ENCODE results near the gene RHEX. TPM values are rescaled to one million over a fixed set of nuclear protein-coding genes. Genes with fewer than 3 reads are reported as not detected.

RHEX gene
- polyA plus RNA-seq, 1 of the 3 experiments (the other 2 are of a cell fraction): not detected

DNA sequence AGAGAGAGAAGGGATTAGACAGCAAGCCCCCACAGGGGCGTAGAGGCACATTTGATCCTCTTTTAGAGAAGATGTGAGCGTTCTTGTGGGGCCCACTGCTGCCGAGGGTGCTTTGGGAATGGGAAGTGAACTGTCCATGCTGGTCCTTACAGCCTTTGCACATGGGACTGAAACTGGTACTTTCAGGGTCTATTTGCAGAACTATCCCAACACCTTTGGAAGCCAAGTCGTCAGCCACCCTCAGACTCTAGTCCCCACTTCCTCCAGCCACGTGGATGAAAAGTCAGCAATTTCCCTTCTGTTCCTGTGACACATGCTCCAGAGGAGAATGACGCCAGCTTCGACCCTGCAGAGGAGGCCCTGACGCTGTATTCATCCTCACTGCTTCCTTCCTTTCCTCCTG lies 47.2 kb upstream of the RHEX start (continued):
- TF ChIP-seq USF2 (IDR thresholded peaks at IDR 0.05; ENCODE audit: borderline replicate concordance, low read depth, low read length): no peak
- no peak for TF ChIP-seq MXI1 (IDR thresholded peaks at IDR 0.05; ENCODE audit: low read depth, low read length)
- TF ChIP-seq EP300 (IDR thresholded peaks at IDR 0.05; ENCODE audit: borderline replicate concordance in 1 of 2, low read depth in 1 of 2, low read length in 1 of 2): no peak

GRCh38 chr1:206006946-206007345 lies 46.0 kb upstream of the RHEX start:
- Histone ChIP-seq H3K4me2 (no peak overlapping the region), H3K27me3 (ENCODE audit: insufficient read depth) (peaks cover 8% of the 10 kb centered on the region; the same call in 1 of the 2 replicates), H3K9me2 (no peaks in the 10 kb centered on the region), H3K4me3 (ENCODE audit: low read depth in 2 of 2, low read length in 1 of 2) (no peak overlapping the region), H2AFZ (ENCODE audit: low read depth) (no peak overlapping the region), H3K36me3 (replicated peaks in 1 of 2; ENCODE audit: control insufficient read depth in 1 of 2, insufficient read depth in 2 of 2, low read length in 1 of 2) (no peaks in the 10 kb centered on the region), H3K79me2 (ENCODE audit: insufficient read depth) (no peaks in the 10 kb centered on the region), H4K20me1 (ENCODE audit: insufficient read depth) (no peaks in the 10 kb centered on the region), H3F3A (replicated peaks; ENCODE audit: insufficient read depth) (no peaks in the 10 kb centered on the region), H3K4me1 (ENCODE audit: control insufficient read depth in 1 of 2, insufficient read depth in 2 of 2, low read depth in 1 of 2, low read length in 1 of 2) (peaks cover 0 to 8% of the 10 kb centered on the region in 2 experiments; a peak in 2 of 4 replicates), H3K9me3 (no peaks in the 10 kb centered on the region), H3K27ac (ENCODE audit: low read depth in 2 of 2, low read length in 1 of 2) (no peak overlapping the region), H3K9ac (no peak overlapping the region)
- no peak for DNase-seq
- POLR2A ChIA-PET: no interaction called here
- TF ChIP-seq USF2 (IDR thresholded peaks at IDR 0.05; ENCODE audit: borderline replicate concordance, low read depth, low read length): no peak
- TF ChIP-seq MAX (IDR thresholded peaks at IDR 0.05; ENCODE audit: low read depth): no peak
- TF ChIP-seq, protein P1, sequence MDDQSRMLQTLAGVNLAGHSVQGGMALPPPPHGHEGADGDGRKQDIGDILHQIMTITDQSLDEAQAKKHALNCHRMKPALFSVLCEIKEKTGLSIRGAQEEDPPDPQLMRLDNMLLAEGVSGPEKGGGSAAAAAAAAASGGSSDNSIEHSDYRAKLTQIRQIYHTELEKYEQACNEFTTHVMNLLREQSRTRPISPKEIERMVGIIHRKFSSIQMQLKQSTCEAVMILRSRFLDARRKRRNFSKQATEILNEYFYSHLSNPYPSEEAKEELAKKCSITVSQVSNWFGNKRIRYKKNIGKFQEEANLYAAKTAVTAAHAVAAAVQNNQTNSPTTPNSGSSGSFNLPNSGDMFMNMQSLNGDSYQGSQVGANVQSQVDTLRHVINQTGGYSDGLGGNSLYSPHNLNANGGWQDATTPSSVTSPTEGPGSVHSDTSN (IDR thresholded peaks at IDR 0.05): no peak
- no peak for TF ChIP-seq RXRA (IDR thresholded peaks at IDR 0.05; ENCODE audit: borderline replicate concordance, low read depth)
- CTCF ChIA-PET: interaction anchor here (0.8 to 1.4 kb wide), 3 partner anchors 23 to 88 kb away, joined by 3 to 4 read pairs (median 3); no protein-coding TSS in a partner anchor
- 46% methylated on average over 2 of the region's 4 CpGs for WGBS (ENCODE audit: low lambda C conversion rate)

- POLR2A ChIA-PET: no interaction called here
- no peak for DNase-seq
Observed at GRCh38 chr1:206010060-206010459, 42.9 kb upstream of the RHEX start.

More at GRCh38 chr1:206010060-206010459, 42.9 kb upstream of the RHEX start:
- TF ChIP-seq CTCF (IDR thresholded peaks at IDR 0.05) (no peak), SMC3 (IDR thresholded peaks at IDR 0.05; ENCODE audit: low read depth, low read length) (no peak), EP300 (IDR thresholded peaks at IDR 0.05; ENCODE audit: borderline replicate concordance in 1 of 2, low read depth in 1 of 2, low read length in 1 of 2) (no peak), YY1 (IDR thresholded peaks at IDR 0.05; ENCODE audit: low read depth) (no peak)
- TF ChIP-seq, protein P2, sequence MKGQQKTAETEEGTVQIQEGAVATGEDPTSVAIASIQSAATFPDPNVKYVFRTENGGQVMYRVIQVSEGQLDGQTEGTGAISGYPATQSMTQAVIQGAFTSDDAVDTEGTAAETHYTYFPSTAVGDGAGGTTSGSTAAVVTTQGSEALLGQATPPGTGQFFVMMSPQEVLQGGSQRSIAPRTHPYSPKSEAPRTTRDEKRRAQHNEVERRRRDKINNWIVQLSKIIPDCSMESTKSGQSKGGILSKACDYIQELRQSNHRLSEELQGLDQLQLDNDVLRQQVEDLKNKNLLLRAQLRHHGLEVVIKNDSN (IDR thresholded peaks at IDR 0.05; ENCODE audit: borderline replicate concordance, low read depth): no peak
- WGBS (ENCODE audit: low lambda C conversion rate): 47% methylated on average over 5 of the region's 5 CpGs
- Histone ChIP-seq H3K9ac (no peak overlapping the region), H3F3A (replicated peaks; ENCODE audit: insufficient read depth) (no peaks in the 10 kb centered on the region), H3K9me2 (no peaks in the 10 kb centered on the region), H3K27me3 (ENCODE audit: insufficient read depth) (peaks cover 14% of the 10 kb centered on the region; the same call in 1 of the 2 replicates), H2AFZ (ENCODE audit: low read depth) (no peak overlapping the region), H3K4me3 (ENCODE audit: low read depth in 2 of 2, low read length in 1 of 2) (no peak overlapping the region), H3K4me1 (ENCODE audit: control insufficient read depth in 1 of 2, insufficient read depth in 2 of 2, low read depth in 1 of 2, low read length in 1 of 2) (no peaks in the 10 kb centered on the region), H3K27ac (ENCODE audit: low read depth in 2 of 2, low read length in 1 of 2) (no peak overlapping the region), H3K4me2 (no peak overlapping the region), H4K20me1 (ENCODE audit: insufficient read depth) (no peaks in the 10 kb centered on the region), H3K79me2 (ENCODE audit: insufficient read depth) (no peaks in the 10 kb centered on the region), H3K9me3 (no peaks in the 10 kb centered on the region), H3K36me3 (replicated peaks in 1 of 2; ENCODE audit: control insufficient read depth in 1 of 2, insufficient read depth in 2 of 2, low read length in 1 of 2) (no peaks in the 10 kb centered on the region)
- CTCF ChIA-PET: interaction anchor here (1.2 kb wide), 1 partner anchor 33 kb away, joined by 8 read pairs; no protein-coding TSS in a partner anchor

Data from SK-N-SH (cell line).